ENCODE results near the gene CYP27C1. TPM values are rescaled to one million over a fixed set of nuclear protein-coding genes. Genes with fewer than 3 reads are reported as not detected.
"Not testable (repeated sequence)": the region's sequence is repeated elsewhere in the genome, so short reads cannot be mapped to it uniquely, and the experiment has no call there.

CYP27C1 gene
- total and polyA plus RNA-seq, 4 experiments from 2014 or later, result not detected

DNA sequence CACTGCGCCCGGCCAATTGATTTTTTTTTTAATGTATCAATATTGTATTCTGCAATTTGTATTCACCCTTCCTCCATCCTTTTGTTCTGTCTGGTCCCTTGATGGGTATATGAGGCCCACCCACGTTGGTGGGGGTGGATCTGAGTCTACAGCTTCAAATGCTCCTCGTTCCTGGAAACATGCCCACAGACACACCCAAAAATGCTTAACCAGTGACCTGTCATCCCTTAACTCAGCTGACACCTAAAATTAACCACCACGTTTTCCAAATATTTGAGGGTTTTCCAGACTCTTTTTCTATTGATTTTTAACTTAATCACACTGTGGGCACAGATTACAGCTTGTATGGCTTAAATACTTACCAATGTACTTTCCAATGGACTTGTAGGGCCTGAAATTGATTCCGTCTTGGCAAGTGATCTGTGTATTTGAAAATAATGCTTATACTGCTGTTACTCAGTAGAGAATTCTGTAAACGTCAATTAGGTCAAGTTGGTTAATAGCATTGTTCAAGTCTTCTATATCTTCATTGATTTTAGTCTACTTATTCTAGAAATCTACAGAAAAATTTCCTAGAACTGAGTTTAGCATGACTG lies 34.4 kb upstream of the CYP27C1 start:
- DNase-seq, result no peak
- peak overlapping the region in 3 of 7 donors; percentile 13 to 70 (median 64) for H3K27ac Mint-ChIP-seq

DNA sequence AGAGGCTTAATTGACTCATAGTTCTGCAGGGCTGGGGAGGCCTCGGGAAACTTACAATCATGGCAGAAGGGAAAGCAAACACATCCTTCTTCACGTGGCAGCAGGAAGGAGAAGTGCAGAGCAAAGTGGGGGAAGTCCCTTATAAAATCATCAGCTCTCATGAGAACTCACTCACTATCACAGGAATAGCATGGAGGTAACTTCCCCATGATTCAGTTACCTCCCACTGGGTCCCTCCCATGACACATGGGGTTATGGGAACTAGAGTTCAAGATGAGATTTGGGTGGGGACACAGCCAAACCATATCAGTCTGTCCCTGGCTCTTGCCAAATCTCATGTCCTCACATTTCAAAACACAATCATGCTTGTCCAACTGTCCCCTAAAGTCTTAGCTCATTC lies 21.1 kb upstream of the CYP27C1 start:
- peaks cover 8 to 20% of the 10 kb centered on the region in 2 donors for H3K36me3 Mint-ChIP-seq

More for the DNA sequence above, 34.4 kb upstream of the CYP27C1 start:
- Mint-ChIP-seq H3K4me1 (peaks cover 0 to 1% (median 0%) of the 10 kb centered on the region in 4 donors), H3K4me3 (no peak overlapping the region), H3K9me3 (no peaks in the 10 kb centered on the region), H3K27me3 (no peaks in the 10 kb centered on the region), H3K36me3 (peaks cover 36 to 43% of the 10 kb centered on the region in 2 donors)
- no peaks in the 10 kb centered on the region for H3K4me1 ChIP-seq (ENCODE audit: insufficient read depth, low read length)
- intact Hi-C loops (cut with micrococcal nuclease), result no loop called here
- H3K4me3 ChIP-seq (ENCODE audit: low read length in 2 of 2), result no peak overlapping the region
- POLR2A ChIA-PET (ENCODE audit: partially characterized antibody), result no interaction called here
- H3K27me3 ChIP-seq (ENCODE audit: insufficient read depth, low read length), result no peaks in the 10 kb centered on the region
- CTCF ChIA-PET (ENCODE audit: partially characterized antibody), result no interaction called here
- H3K9me3 ChIP-seq (ENCODE audit: control insufficient read depth in 1 of 2, low read length in 2 of 2), result no peaks in the 10 kb centered on the region
- H3K27ac ChIP-seq (ENCODE audit: low read depth, low read length), result no peak overlapping the region
- peaks cover 21% of the 10 kb centered on the region for H3K36me3 ChIP-seq (ENCODE audit: insufficient read depth, low read length)

DNA sequence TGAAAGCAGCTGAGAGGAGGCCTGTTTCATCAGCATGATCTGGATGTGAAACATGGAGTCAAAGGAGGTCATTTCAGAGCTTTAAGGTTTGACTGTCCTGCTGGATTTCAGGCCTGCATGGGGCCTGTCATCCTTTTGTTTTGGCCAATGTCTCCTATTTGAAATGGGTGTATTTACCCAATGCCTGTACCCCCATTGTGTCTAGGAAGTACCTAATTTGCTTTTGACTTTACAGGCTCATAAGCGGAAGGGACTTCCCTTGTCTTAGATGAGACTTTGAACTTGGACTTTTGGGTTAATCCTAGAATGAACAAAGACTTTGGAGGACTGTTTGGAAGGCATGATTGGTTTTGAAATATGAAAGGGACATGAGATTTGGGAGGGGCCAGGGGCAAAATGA lies 19.3 kb upstream of the CYP27C1 start:
- Histone ChIP-seq H3K4me1 (ENCODE audit: insufficient read depth, low read length) (no peaks in the 10 kb centered on the region), H3K36me3 (ENCODE audit: insufficient read depth, low read length) (no peaks in the 10 kb centered on the region), H3K27me3 (ENCODE audit: insufficient read depth, low read length) (no peaks in the 10 kb centered on the region), H3K4me3 (ENCODE audit: low read length in 2 of 2) (no peak overlapping the region), H3K27ac (ENCODE audit: low read depth, low read length) (no peak overlapping the region), H3K9me3 (ENCODE audit: control insufficient read depth in 1 of 2, low read length in 2 of 2) (no peaks in the 10 kb centered on the region)
- DNase-seq, result no peak
- intact Hi-C loops (cut with micrococcal nuclease), result no loop called here
- peaks cover 6 to 17% of the 10 kb centered on the region in 2 donors for H3K36me3 Mint-ChIP-seq
- no peak overlapping the region for H3K27ac Mint-ChIP-seq
- no peak overlapping the region for H3K4me3 Mint-ChIP-seq
- H3K27me3 Mint-ChIP-seq, result no peaks in the 10 kb centered on the region
- ChIA-PET CTCF (ENCODE audit: partially characterized antibody) (no interaction called here), POLR2A (ENCODE audit: partially characterized antibody) (no interaction called here)
- H3K4me1 Mint-ChIP-seq, result peaks cover 0 to 1% (median 0%) of the 10 kb centered on the region in 4 donors
- H3K9me3 Mint-ChIP-seq, result peaks cover 0 to 36% (median 25%) of the 10 kb centered on the region in 8 donors

More for the DNA sequence above, 21.1 kb upstream of the CYP27C1 start:
- H3K27ac ChIP-seq (ENCODE audit: low read depth, low read length); H3K4me3 ChIP-seq (ENCODE audit: low read length in 2 of 2); H3K4me3 Mint-ChIP-seq; intact Hi-C loops (cut with micrococcal nuclease); H3K4me1 ChIP-seq (ENCODE audit: insufficient read depth, low read length); H3K27me3 Mint-ChIP-seq; H3K36me3 ChIP-seq (ENCODE audit: insufficient read depth, low read length); DNase-seq; H3K27me3 ChIP-seq (ENCODE audit: insufficient read depth, low read length); H3K9me3 ChIP-seq (ENCODE audit: control insufficient read depth in 1 of 2, low read length in 2 of 2); POLR2A ChIA-PET (ENCODE audit: partially characterized antibody); H3K4me1 Mint-ChIP-seq; CTCF ChIA-PET (ENCODE audit: partially characterized antibody); H3K27ac Mint-ChIP-seq: not testable (repeated sequence)
- H3K9me3 Mint-ChIP-seq, result peaks cover 0 to 36% (median 25%) of the 10 kb centered on the region in 8 donors

DNA sequence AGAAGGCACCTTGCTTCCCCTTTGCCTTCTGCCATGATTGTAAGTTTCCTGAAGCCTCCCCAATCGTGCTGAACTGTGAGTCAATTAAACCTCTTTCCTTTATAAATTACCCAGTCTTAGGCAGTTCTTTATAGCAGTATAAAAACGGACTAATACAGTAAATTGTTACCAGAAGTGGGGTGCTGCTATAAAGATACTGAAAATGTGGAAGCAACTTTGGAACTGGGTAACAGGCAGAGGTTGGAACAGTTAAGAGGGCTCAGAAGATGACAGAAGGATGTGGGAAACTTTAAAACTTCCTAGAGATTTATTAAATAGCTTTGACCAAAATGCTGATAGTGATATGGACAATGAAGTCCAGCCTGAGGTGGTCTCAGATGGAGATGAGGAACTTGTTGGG lies 17.7 kb upstream of the CYP27C1 start:
- POLR2A ChIA-PET (ENCODE audit: partially characterized antibody); H3K4me3 Mint-ChIP-seq; H3K27me3 Mint-ChIP-seq; intact Hi-C loops (cut with micrococcal nuclease); H3K4me1 Mint-ChIP-seq; H3K27ac Mint-ChIP-seq; H3K4me1 ChIP-seq (ENCODE audit: insufficient read depth, low read length); H3K27ac ChIP-seq (ENCODE audit: low read depth, low read length); H3K27me3 ChIP-seq (ENCODE audit: insufficient read depth, low read length); H3K9me3 ChIP-seq (ENCODE audit: control insufficient read depth in 1 of 2, low read length in 2 of 2); CTCF ChIA-PET (ENCODE audit: partially characterized antibody); H3K4me3 ChIP-seq (ENCODE audit: low read length in 2 of 2); H3K36me3 ChIP-seq (ENCODE audit: insufficient read depth, low read length); DNase-seq: not testable (repeated sequence)
- Mint-ChIP-seq H3K36me3 (peaks cover 6 to 17% of the 10 kb centered on the region in 2 donors), H3K9me3 (peaks cover 0 to 36% (median 25%) of the 10 kb centered on the region in 8 donors)

DNA sequence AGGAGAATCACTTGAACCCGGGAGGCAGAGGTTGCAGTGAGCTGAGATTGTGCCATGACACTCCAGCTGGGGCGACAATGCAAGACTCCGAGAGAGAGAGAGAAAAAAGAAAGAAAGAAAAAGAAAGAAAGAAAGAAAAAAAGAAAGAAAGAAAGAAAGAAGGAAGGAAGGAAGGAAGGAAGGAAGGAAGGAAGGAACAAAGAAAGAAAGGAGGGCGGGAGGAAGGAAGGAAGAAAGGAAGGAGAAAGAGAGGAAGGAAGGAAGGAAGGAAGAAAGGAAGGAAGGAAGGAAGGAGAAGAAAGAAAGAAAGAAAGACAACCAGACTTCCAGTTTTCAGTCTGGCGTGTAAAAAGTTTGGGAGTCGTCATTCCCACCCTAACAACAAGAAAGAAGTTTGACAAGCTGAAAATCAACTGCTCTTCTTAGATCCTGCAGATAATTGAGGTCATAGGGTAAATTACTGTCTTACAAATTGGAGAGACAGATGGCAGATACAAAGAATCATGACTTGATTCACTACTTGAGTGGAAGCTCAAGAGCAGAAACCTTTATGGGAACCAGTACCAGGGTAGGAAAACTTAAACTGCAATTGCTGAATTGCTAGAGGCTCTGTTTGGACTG lies 15.1 kb upstream of the CYP27C1 start:
- ChIA-PET CTCF (ENCODE audit: partially characterized antibody) (no interaction called here), POLR2A (ENCODE audit: partially characterized antibody) (no interaction called here)
- no peak overlapping the region for H3K4me3 ChIP-seq (ENCODE audit: low read length in 2 of 2)
- intact Hi-C loops (cut with micrococcal nuclease), result no loop called here
- no peaks in the 10 kb centered on the region for H3K4me1 ChIP-seq (ENCODE audit: insufficient read depth, low read length)
- no peaks in the 10 kb centered on the region for H3K27me3 Mint-ChIP-seq
- H3K4me3 Mint-ChIP-seq, result no peak overlapping the region
- H3K27ac ChIP-seq (ENCODE audit: low read depth, low read length), result no peak overlapping the region
- no peak for DNase-seq
- peaks cover 5 to 11% of the 10 kb centered on the region in 2 donors for H3K36me3 Mint-ChIP-seq
- H3K9me3 Mint-ChIP-seq, result peaks cover 0 to 22% (median 18%) of the 10 kb centered on the region in 8 donors
- H3K4me1 Mint-ChIP-seq, result peaks cover 0 to 1% (median 0%) of the 10 kb centered on the region in 4 donors
- H3K9me3 ChIP-seq (ENCODE audit: control insufficient read depth in 1 of 2, low read length in 2 of 2), result no peaks in the 10 kb centered on the region
- peak overlapping the region in 1 of 7 donors; percentile 55 for H3K27ac Mint-ChIP-seq
- no peaks in the 10 kb centered on the region for H3K36me3 ChIP-seq (ENCODE audit: insufficient read depth, low read length)
- no peaks in the 10 kb centered on the region for H3K27me3 ChIP-seq (ENCODE audit: insufficient read depth, low read length)

DNA sequence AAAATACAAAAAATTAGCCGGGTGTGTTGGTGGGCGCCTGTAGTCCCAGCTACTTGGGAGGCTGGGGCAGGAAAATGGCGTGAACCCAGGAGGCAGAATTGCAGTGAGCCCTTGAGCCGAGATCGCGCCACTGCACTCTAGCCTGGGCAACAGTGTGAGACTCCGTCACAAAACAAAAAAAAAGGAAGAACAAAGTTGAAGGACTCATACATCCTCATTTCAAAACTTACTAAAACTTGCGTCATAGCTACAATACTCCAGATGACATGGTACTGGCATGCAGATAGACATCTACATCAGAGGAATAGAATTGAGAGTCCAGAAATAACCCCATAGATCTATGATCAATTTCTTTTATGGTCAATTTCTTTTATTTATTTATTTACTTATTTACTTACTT lies 13.6 kb upstream of the CYP27C1 start:
- Mint-ChIP-seq H3K4me3 (no peak overlapping the region), H3K27me3 (peaks cover 0 to 3% of the 10 kb centered on the region in 2 donors), H3K27ac (no peak overlapping the region), H3K4me1 (no peaks in the 10 kb centered on the region), H3K36me3 (peaks cover 2 to 9% of the 10 kb centered on the region in 2 donors), H3K9me3 (peaks cover 0 to 22% (median 14%) of the 10 kb centered on the region in 8 donors)
- H3K36me3 ChIP-seq (ENCODE audit: insufficient read depth, low read length), result no peaks in the 10 kb centered on the region
- DNase-seq, result no peak
- CTCF ChIA-PET (ENCODE audit: partially characterized antibody), result no interaction called here
- no peaks in the 10 kb centered on the region for H3K4me1 ChIP-seq (ENCODE audit: insufficient read depth, low read length)
- POLR2A ChIA-PET (ENCODE audit: partially characterized antibody), result no interaction called here
- intact Hi-C loops (cut with micrococcal nuclease), result no loop called here
- H3K27me3 ChIP-seq (ENCODE audit: insufficient read depth, low read length), result no peaks in the 10 kb centered on the region
- no peaks in the 10 kb centered on the region for H3K9me3 ChIP-seq (ENCODE audit: control insufficient read depth in 1 of 2, low read length in 2 of 2)
- no peak overlapping the region for H3K4me3 ChIP-seq (ENCODE audit: low read length in 2 of 2)
- H3K27ac ChIP-seq (ENCODE audit: low read depth, low read length), result no peak overlapping the region

DNA sequence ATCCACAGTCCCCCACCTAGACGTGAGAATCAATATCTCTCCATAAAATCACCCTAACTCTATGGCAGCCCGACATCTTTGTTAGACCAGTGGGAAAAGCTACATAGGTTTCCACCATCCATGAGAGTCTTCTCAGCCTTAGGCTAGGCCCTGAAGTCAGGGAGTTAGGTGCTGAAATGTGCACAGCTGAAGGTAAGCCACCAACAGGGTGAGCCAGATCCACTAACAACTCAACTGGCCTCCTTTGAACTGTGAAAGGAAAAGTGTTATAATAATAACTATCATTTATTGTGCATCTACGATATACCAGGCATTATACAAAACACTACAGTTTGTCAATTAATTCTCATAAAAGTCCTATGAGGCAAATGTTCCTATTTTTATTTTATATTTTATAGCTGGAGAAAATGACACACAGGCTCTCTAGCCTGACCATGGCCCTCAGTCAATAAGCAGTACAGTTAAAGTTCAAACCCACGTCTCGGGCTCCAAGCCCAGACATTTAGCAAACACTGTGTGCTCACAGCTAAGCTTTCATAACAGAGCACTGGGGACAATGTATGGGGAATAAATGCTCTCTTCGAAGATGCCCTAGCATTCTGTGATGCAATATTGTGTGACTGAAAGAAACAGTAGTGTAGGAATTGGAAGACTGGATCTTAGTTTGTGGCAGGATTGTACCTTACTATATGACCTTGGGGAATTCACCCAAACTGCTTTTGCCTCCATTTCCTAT lies 11.2 kb upstream of the CYP27C1 start:
- Mint-ChIP-seq H3K4me1 (peaks cover 0 to 3% (median 1%) of the 10 kb centered on the region in 4 donors), H3K27me3 (peaks cover 9% of the 10 kb centered on the region in 2 donors), H3K27ac (no peak overlapping the region), H3K36me3 (peaks cover 0 to 8% of the 10 kb centered on the region in 2 donors), H3K9me3 (peaks cover 0 to 25% (median 14%) of the 10 kb centered on the region in 8 donors), H3K4me3 (no peak overlapping the region)
- ChIA-PET CTCF (ENCODE audit: partially characterized antibody) (no interaction called here), POLR2A (ENCODE audit: partially characterized antibody) (no interaction called here)
- intact Hi-C loops (cut with micrococcal nuclease), result no loop called here
- peaks cover 5% of the 10 kb centered on the region for H3K27me3 ChIP-seq (ENCODE audit: insufficient read depth, low read length)
- no peaks in the 10 kb centered on the region for H3K4me1 ChIP-seq (ENCODE audit: insufficient read depth, low read length)
- no peaks in the 10 kb centered on the region for H3K9me3 ChIP-seq (ENCODE audit: control insufficient read depth in 1 of 2, low read length in 2 of 2)
- no peak overlapping the region for H3K4me3 ChIP-seq (ENCODE audit: low read length in 2 of 2)
- H3K36me3 ChIP-seq (ENCODE audit: insufficient read depth, low read length), result no peaks in the 10 kb centered on the region
- H3K27ac ChIP-seq (ENCODE audit: low read depth, low read length), result no peak overlapping the region
- no peak for DNase-seq

Data from CD4-positive, alpha-beta memory T cell (primary cell).